ENCODE measurements around the gene GGCX. TPM values are rescaled to one million over a fixed set of nuclear protein-coding genes. Genes with fewer than 3 reads are reported as not detected.
"Not testable (repeated sequence)": the region's sequence is repeated elsewhere in the genome, so short reads cannot be mapped to it uniquely, and the experiment has no call there.

The GGCX gene
- total RNA-seq, 2 experiments from 2014 or later = 22.5 to 22.8 TPM

GRCh38 chr2:85579266-85579935 is 18.1 kb upstream of the GGCX start:
- Mint-ChIP-seq H3K4me3 (peak overlapping the region; percentile 97), H3K36me3 (ENCODE audit: low read depth) (peaks cover 44% of the 10 kb centered on the region), H3K27me3 (no peaks in the 10 kb centered on the region), H3K4me1 (peaks cover 48% of the 10 kb centered on the region), H3K9me3 (no peaks in the 10 kb centered on the region), H3K27ac (peak overlapping the region; percentile 68)
- no peak for DNase-seq
- ChIA-PET CTCF (no interaction called here), POLR2A (interaction anchor here (0.6 to 4.9 kb wide), 9 partner anchors 8 to 173 kb away, joined by 3 to 38 read pairs (median 6); partner anchors contain the start of genes GGCX, MAT2A, RNF181 and SH2D6)

GRCh38 chr2:85578243-85579180 is 17.2 kb upstream of the GGCX start:
- peak overlapping the region; percentile 97 for H3K4me3 Mint-ChIP-seq
- peaks cover 42% of the 10 kb centered on the region for H3K4me1 Mint-ChIP-seq
- H3K9me3 Mint-ChIP-seq = no peaks in the 10 kb centered on the region
- peak; percentile 35 for DNase-seq
- H3K36me3 Mint-ChIP-seq (ENCODE audit: low read depth) = peaks cover 39% of the 10 kb centered on the region
- H3K27ac Mint-ChIP-seq = peak overlapping the region; percentile 68
- POLR2A ChIA-PET = interaction anchor here (0.6 to 4.9 kb wide), 20 partner anchors 9 to 225 kb away, joined by 3 to 38 read pairs (median 4); partner anchors contain the start of genes C2orf68, ELMOD3, GGCX and MAT2A
- no peaks in the 10 kb centered on the region for H3K27me3 Mint-ChIP-seq
- CTCF ChIA-PET = interaction anchor here (1.2 to 1.8 kb wide), 4 partner anchors 9 to 59 kb away, joined by 3 to 6 read pairs (median 4); no protein-coding TSS in a partner anchor

- Mint-ChIP-seq H3K9me3 (no peaks in the 10 kb centered on the region), H3K4me3 (peak within 1 kb of the TSS; percentile 97), H3K36me3 (ENCODE audit: low read depth) (peaks cover 31% of the 10 kb centered on the region), H3K27ac (peak within 1 kb of the TSS; percentile 68), H3K27me3 (peaks cover 2% of the 10 kb centered on the region), H3K4me1 (peaks cover 37% of the 10 kb centered on the region)
- ChIA-PET CTCF (interaction anchor here (0.7 to 1.8 kb wide), 7 partner anchors 8 to 171 kb away, joined by 3 to 6 read pairs (median 3); partner anchors contain the start of gene GGCX), POLR2A (interaction anchor here (0.6 to 4.9 kb wide), 18 partner anchors 10 to 399 kb away, joined by 3 to 38 read pairs (median 4); partner anchors contain the start of genes C2orf68, ELMOD3, MAT2A and RETSAT)
- DNase-seq = peak; percentile 71
Observed at GRCh38 chr2:85577386-85578242, 16.3 kb upstream of the GGCX start, which contains the start of gene VAMP8. TSS of gene VAMP8 (plus strand) at chr2:85577586. CDS start at chr2:85577647, 61 bp downstream.

GRCh38 chr2:85577063-85577385 is 15.7 kb upstream of the GGCX start:
- Mint-ChIP-seq H3K36me3 (ENCODE audit: low read depth) (peaks cover 26% of the 10 kb centered on the region), H3K27me3 (peaks cover 6% of the 10 kb centered on the region), H3K4me1 (peaks cover 34% of the 10 kb centered on the region), H3K9me3 (no peaks in the 10 kb centered on the region), H3K27ac (peak overlapping the region; percentile 68), H3K4me3 (peak overlapping the region; percentile 97)
- ChIA-PET CTCF (interaction anchor here (0.7 to 1.8 kb wide), 6 partner anchors 15 to 665 kb away, joined by 3 to 6 read pairs (median 3); partner anchors contain the start of gene GGCX), POLR2A (interaction anchor here (0.6 to 4.9 kb wide), 12 partner anchors 10 to 399 kb away, joined by 3 to 38 read pairs (median 6); partner anchors contain the start of genes C2orf68, ELMOD3, MAT2A and RETSAT)
- no peak for DNase-seq

GRCh38 chr2:85575739-85576138 is 14.4 kb upstream of the GGCX start:
- H3K4me3 Mint-ChIP-seq = no peak overlapping the region
- H3K9me3 Mint-ChIP-seq = no peaks in the 10 kb centered on the region
- no peak for DNase-seq
- H3K36me3 Mint-ChIP-seq (ENCODE audit: low read depth) = peaks cover 19% of the 10 kb centered on the region
- H3K27ac Mint-ChIP-seq = no peak overlapping the region
- ChIA-PET CTCF (interaction anchor here (1.1 kb wide), 1 partner anchor 12 kb away, joined by 3 read pairs; no protein-coding TSS in a partner anchor), POLR2A (interaction anchor here (2.1 kb wide), 1 partner anchor 30 kb away, joined by 5 read pairs; no protein-coding TSS in a partner anchor)
- H3K27me3 Mint-ChIP-seq = peaks cover 13% of the 10 kb centered on the region
- H3K4me1 Mint-ChIP-seq = peaks cover 27% of the 10 kb centered on the region

GRCh38 chr2:85566265-85566664 is 5.0 kb upstream of the GGCX start:
- no peak for DNase-seq
- Mint-ChIP-seq H3K36me3 (ENCODE audit: low read depth) (no peaks in the 10 kb centered on the region), H3K4me3 (no peak overlapping the region), H3K27me3 (peaks cover 12% of the 10 kb centered on the region), H3K9me3 (no peaks in the 10 kb centered on the region), H3K4me1 (peaks cover 11% of the 10 kb centered on the region), H3K27ac (no peak overlapping the region)
- POLR2A ChIA-PET = interaction anchor here (1.2 kb wide), 1 partner anchor 12 kb away, joined by 3 read pairs; the partner anchor contains the start of gene VAMP8
- CTCF ChIA-PET = interaction anchor here (0.7 to 1.6 kb wide), 2 partner anchors 10 to 175 kb away, joined by 3 to 4 read pairs; no protein-coding TSS in a partner anchor

GRCh38 chr2:85564144-85564563 is 2.9 kb upstream of the GGCX start:
- H3K27ac Mint-ChIP-seq = no peak overlapping the region
- H3K36me3 Mint-ChIP-seq (ENCODE audit: low read depth) = no peaks in the 10 kb centered on the region
- DNase-seq = no peak
- no peaks in the 10 kb centered on the region for H3K27me3 Mint-ChIP-seq
- ChIA-PET CTCF (no interaction called here), POLR2A (no interaction called here)
- no peaks in the 10 kb centered on the region for H3K9me3 Mint-ChIP-seq
- H3K4me3 Mint-ChIP-seq = peak overlapping the region; percentile 5
- H3K4me1 Mint-ChIP-seq = peaks cover 28% of the 10 kb centered on the region

- Mint-ChIP-seq H3K9me3 (no peaks in the 10 kb centered on the region), H3K4me3 (peak overlapping the region; percentile 87), H3K36me3 (ENCODE audit: low read depth) (peaks cover 8% of the 10 kb centered on the region), H3K4me1 (peaks cover 36% of the 10 kb centered on the region), H3K27me3 (no peaks in the 10 kb centered on the region), H3K27ac (peak overlapping the region; percentile 90)
- ChIA-PET CTCF (interaction anchor here (0.6 to 2.2 kb wide), 7 partner anchors 10 to 261 kb away, joined by 3 to 27 read pairs (median 3); partner anchors contain the start of genes MAT2A, SH2D6 and VAMP8), POLR2A (interaction anchor here (0.8 to 2.9 kb wide), 16 partner anchors 8 to 234 kb away, joined by 3 to 25 read pairs (median 4); partner anchors contain the start of genes ELMOD3, MAT2A, RETSAT and RNF181)
- no peak for DNase-seq
Observed at GRCh38 chr2:85560812-85561279, 447 bp downstream of the GGCX start.

GRCh38 chr2:85560403-85560726 is 928 bp downstream of the GGCX start:
- H3K4me1 Mint-ChIP-seq = peaks cover 36% of the 10 kb centered on the region
- not testable (repeated sequence) for H3K9me3 Mint-ChIP-seq; H3K27me3 Mint-ChIP-seq; DNase-seq; H3K36me3 Mint-ChIP-seq (ENCODE audit: low read depth)
- ChIA-PET POLR2A (interaction anchor here (0.7 to 2.9 kb wide), 16 partner anchors 12 to 233 kb away, joined by 3 to 25 read pairs (median 6); partner anchors contain the start of genes ELMOD3, MAT2A, RETSAT and RNF181), CTCF (interaction anchor here (0.6 to 2.2 kb wide), 7 partner anchors 9 to 260 kb away, joined by 3 to 27 read pairs (median 3); partner anchors contain the start of genes MAT2A, SH2D6 and VAMP8)
- H3K27ac Mint-ChIP-seq = peak overlapping the region; percentile 90
- peak overlapping the region; percentile 87 for H3K4me3 Mint-ChIP-seq

- Mint-ChIP-seq H3K27ac (no peak overlapping the region), H3K36me3 (ENCODE audit: low read depth) (peaks cover 14% of the 10 kb centered on the region), H3K9me3 (no peaks in the 10 kb centered on the region), H3K27me3 (no peaks in the 10 kb centered on the region), H3K4me3 (no peak overlapping the region), H3K4me1 (peaks cover 33% of the 10 kb centered on the region)
- ChIA-PET CTCF (interaction anchor here (0.6 kb wide), 1 partner anchor 166 kb away, joined by 3 read pairs; no protein-coding TSS in a partner anchor), POLR2A (interaction anchor here (1.2 to 4.1 kb wide), 2 partner anchors 12 to 18 kb away, joined by 5 to 23 read pairs; partner anchors contain the start of gene MAT2A)
- DNase-seq = no peak
Observed at GRCh38 chr2:85558160-85558559, 3.1 kb downstream of the GGCX start.

- no peak overlapping the region for H3K4me3 Mint-ChIP-seq
- CTCF ChIA-PET = interaction anchor here (0.9 to 2.0 kb wide), 7 partner anchors 10 to 256 kb away, joined by 3 to 9 read pairs (median 3); partner anchors contain the start of gene MAT2A
- H3K4me1 Mint-ChIP-seq = peaks cover 32% of the 10 kb centered on the region
- POLR2A ChIA-PET = interaction anchor here (0.7 to 4.1 kb wide), 7 partner anchors 11 to 152 kb away, joined by 3 to 23 read pairs (median 3); partner anchors contain the start of genes MAT2A and VAMP8
- H3K27me3 Mint-ChIP-seq = no peaks in the 10 kb centered on the region
- no peaks in the 10 kb centered on the region for H3K9me3 Mint-ChIP-seq
- DNase-seq = no peak
- no peak overlapping the region for H3K27ac Mint-ChIP-seq
- peaks cover 21% of the 10 kb centered on the region for H3K36me3 Mint-ChIP-seq (ENCODE audit: low read depth)
Observed at GRCh38 chr2:85557130-85557529, 4.2 kb downstream of the GGCX start.

Data from activated CD4-positive, alpha-beta memory T cell treated with anti-CD3 and anti-CD28 coated beads, Interleukin-2, amount 10 ng/mL, durations not matched to agents 7 days and 5 days (primary cell).